ENCODE data around the gene KCNMA1.

DNA sequence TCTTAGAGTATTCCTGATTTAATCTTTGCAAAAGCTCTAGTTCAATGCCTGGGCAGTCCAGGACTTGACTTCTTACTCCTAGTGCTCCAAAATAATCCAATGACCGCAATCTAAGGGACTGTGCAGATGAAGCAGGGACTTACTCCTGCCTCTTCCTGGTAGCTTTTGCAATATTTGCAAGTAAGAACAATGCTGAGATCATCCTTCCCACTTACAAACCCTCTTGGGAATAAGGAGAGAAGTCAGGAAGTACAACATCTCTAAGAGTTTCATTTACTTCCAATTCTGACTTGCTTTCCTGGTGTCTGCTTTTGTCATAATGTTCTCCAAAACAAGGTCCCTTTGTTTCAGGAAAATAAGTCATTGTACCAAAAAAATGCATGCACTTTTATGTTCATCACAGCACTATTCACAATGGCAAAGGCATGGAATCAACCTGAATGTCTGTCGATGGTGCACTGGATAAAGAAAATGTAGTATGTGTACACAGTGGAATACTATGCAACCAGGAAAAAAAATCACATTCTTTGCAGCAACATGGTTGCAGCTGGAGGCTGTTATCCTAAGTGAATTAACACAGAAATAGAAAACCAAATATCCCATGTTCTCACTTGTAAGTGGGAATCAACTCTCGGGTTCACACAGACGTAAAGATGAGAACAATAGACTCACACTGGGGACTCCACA, 7.1 kb upstream of the KCNMA1 start:
- TF ChIP-seq, protein P1, sequence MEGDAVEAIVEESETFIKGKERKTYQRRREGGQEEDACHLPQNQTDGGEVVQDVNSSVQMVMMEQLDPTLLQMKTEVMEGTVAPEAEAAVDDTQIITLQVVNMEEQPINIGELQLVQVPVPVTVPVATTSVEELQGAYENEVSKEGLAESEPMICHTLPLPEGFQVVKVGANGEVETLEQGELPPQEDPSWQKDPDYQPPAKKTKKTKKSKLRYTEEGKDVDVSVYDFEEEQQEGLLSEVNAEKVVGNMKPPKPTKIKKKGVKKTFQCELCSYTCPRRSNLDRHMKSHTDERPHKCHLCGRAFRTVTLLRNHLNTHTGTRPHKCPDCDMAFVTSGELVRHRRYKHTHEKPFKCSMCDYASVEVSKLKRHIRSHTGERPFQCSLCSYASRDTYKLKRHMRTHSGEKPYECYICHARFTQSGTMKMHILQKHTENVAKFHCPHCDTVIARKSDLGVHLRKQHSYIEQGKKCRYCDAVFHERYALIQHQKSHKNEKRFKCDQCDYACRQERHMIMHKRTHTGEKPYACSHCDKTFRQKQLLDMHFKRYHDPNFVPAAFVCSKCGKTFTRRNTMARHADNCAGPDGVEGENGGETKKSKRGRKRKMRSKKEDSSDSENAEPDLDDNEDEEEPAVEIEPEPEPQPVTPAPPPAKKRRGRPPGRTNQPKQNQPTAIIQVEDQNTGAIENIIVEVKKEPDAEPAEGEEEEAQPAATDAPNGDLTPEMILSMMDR (IDR thresholded peaks at IDR 0.05; ENCODE audit: poor library complexity, severe bottlenecking), result no peak
- TF ChIP-seq RAD21 (conservative IDR thresholded peaks at IDR 0.05) (no peak), EZH2 (IDR thresholded peaks at IDR 0.05; ENCODE audit: borderline replicate concordance, insufficient read depth, low read length, poor library complexity, severe bottlenecking) (no peak)
- TF ChIP-seq, protein P2, sequence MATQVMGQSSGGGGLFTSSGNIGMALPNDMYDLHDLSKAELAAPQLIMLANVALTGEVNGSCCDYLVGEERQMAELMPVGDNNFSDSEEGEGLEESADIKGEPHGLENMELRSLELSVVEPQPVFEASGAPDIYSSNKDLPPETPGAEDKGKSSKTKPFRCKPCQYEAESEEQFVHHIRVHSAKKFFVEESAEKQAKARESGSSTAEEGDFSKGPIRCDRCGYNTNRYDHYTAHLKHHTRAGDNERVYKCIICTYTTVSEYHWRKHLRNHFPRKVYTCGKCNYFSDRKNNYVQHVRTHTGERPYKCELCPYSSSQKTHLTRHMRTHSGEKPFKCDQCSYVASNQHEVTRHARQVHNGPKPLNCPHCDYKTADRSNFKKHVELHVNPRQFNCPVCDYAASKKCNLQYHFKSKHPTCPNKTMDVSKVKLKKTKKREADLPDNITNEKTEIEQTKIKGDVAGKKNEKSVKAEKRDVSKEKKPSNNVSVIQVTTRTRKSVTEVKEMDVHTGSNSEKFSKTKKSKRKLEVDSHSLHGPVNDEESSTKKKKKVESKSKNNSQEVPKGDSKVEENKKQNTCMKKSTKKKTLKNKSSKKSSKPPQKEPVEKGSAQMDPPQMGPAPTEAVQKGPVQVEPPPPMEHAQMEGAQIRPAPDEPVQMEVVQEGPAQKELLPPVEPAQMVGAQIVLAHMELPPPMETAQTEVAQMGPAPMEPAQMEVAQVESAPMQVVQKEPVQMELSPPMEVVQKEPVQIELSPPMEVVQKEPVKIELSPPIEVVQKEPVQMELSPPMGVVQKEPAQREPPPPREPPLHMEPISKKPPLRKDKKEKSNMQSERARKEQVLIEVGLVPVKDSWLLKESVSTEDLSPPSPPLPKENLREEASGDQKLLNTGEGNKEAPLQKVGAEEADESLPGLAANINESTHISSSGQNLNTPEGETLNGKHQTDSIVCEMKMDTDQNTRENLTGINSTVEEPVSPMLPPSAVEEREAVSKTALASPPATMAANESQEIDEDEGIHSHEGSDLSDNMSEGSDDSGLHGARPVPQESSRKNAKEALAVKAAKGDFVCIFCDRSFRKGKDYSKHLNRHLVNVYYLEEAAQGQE (IDR thresholded peaks at IDR 0.05; ENCODE audit: borderline replicate concordance), result no peak

All from neural cell (in vitro differentiated cells).